ENCODE data around the gene DENND6B. TPM values are rescaled to one million over a fixed set of nuclear protein-coding genes. Genes with fewer than 3 reads are reported as not detected.

DENND6B gene
- total and polyA plus RNA-seq, 2 of the 13 experiments (the other 11 are each of a cell fraction or from before 2014, with no cell fraction given): 0.95 to 3.8 TPM

DNA sequence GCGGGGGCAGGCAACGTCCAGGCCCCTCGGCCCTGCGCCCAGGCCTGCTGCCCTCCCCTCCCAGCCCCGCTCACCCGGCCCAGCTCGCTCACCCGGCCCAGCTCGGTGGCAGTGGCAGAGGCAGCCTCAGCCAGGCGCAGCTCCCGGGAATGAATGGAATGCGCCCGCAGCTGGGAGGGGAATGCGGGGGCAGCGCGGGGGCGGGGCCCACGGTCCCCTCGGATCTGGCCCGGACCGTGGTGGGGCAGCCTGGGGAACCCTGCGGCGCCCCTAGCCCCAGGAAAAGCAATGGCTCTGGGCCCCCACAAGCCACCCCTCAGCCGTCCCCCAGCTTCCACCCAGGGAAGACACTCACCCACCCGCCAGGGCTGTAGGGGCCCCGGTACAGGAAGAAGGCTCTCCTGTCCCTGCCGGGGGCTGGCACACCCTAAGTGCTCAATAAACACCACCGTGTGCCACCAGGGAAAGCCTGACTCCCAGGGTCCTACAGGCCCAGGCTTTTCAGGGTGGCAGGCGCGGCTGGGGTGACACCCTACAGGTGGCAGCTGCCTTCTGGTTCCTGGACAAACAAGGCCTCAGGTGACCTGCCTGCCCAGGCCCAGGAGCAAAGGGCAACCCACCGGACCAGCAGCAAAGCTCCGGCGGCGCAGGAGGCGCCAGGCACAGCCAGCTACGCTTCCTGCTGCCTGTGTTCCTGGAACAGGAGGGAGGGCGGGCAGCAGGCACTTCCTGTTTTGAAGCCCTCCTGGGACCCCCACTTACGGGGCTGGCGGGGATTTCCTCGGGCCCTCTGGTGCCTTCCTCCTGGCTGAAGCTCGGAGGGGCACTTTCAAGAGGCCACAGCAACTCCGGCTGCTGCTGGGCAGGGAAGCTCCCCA lies 33.1 kb downstream of the DENND6B start:
- peak overlapping the region; percentile 79 for H3K4me2 ChIP-seq (ENCODE audit: low read depth, low read length)
- peak overlapping the region; percentile 94 for H3K27ac ChIP-seq (ENCODE audit: extremely low read length, insufficient read depth, low read length)
- intact Hi-C loops (cut with micrococcal nuclease; ENCODE audit: unreplicated experiment): loop anchor here (2.0 to 10.0 kb wide), 3 partner anchors 15 to 869 kb away; partner anchors contain the start of gene DENND6B
- H3K4me1 ChIP-seq (ENCODE audit: insufficient read depth, low read length): peaks cover 65% of the 10 kb centered on the region
- H3K27me3 ChIP-seq (ENCODE audit: control insufficient read depth in 1 of 2, insufficient read depth in 2 of 2, low read length in 2 of 2): no peaks in the 10 kb centered on the region
- H4K20me1 ChIP-seq (ENCODE audit: insufficient read depth, low read length): peaks cover 9% of the 10 kb centered on the region; the same call in 1 of the 2 replicates
- ChIA-PET POLR2A (interaction anchor here (0.7 to 4.8 kb wide), 25 partner anchors 11 to 353 kb away, joined by 3 to 126 read pairs (median 6); partner anchors contain the start of genes CHKB, DENND6B, HDAC10 and MAPK12), CTCF (ENCODE audit: low intra/inter-chr PET ratio, low total read pairs) (interaction anchor here (1.2 to 2.3 kb wide), 2 partner anchors 17 to 33 kb away, joined by 9 to 10 read pairs; partner anchors contain the start of gene DENND6B)
- H2AFZ ChIP-seq (ENCODE audit: low read length): no peak overlapping the region
- H3K79me2 ChIP-seq (ENCODE audit: insufficient read depth, low read length): peaks cover 69% of the 10 kb centered on the region
- WGBS (ENCODE audit: low lambda C conversion rate): no CpG with 5 or more reads among the region's 42 CpGs
- H3K4me3 ChIP-seq (replicated peaks in 1 of 3; ENCODE audit: insufficient read depth in 1 of 3, low read depth in 2 of 3, low read length in 3 of 3): peak overlapping the region; percentile 44 to 74 (median 73); a peak in 5 of 6 replicates
- DNase-seq (ENCODE audit: low spot score) (peak; percentile 87), ATAC-seq (peak; percentile 77), FAIRE-seq (peak; percentile 61)
- in situ Hi-C loops (cut with HindIII; ENCODE audit: extremely low pct_ligation_motif_present, low pct_unique_long_range_greater_than_20kb): no loop called here
- peaks cover 11 to 15% of the 10 kb centered on the region in 2 experiments; a peak in 4 of 5 replicates for H3K36me3 ChIP-seq (replicated peaks in 1 of 2; ENCODE audit: control insufficient read depth in 1 of 2, insufficient read depth in 2 of 2, low read length in 2 of 2)
- no peaks in the 10 kb centered on the region for H3K9me3 ChIP-seq (ENCODE audit: low read length)
- no TSS peak for BruUV-seq (replicated peaks)
- H3K9ac ChIP-seq (ENCODE audit: insufficient read depth, low read depth, low read length): peak overlapping the region; percentile 71
- TF ChIP-seq HNRNPK (IDR thresholded peaks at IDR 0.05; ENCODE audit: low read depth, low read length, poor library complexity, severe bottlenecking) (peak; percentile 86), SMAD1 (CRISPR knock-in tag; IDR thresholded peaks at IDR 0.05; ENCODE audit: borderline replicate concordance, low read depth) (no peak), HNF4A (CRISPR knock-in tag; IDR thresholded peaks at IDR 0.05) (peak; percentile 98), HES4 (CRISPR knock-in tag; IDR thresholded peaks at IDR 0.05; ENCODE audit: borderline replicate concordance) (no peak), KMT2B (CRISPR knock-in tag; IDR thresholded peaks at IDR 0.05) (peak; percentile 70), HNRNPL (IDR thresholded peaks at IDR 0.05; ENCODE audit: low read depth, low read length) (peak; percentile 100), ZNF225 (CRISPR knock-in tag; IDR thresholded peaks at IDR 0.05) (no peak), TBP (CRISPR knock-in tag; IDR thresholded peaks at IDR 0.05) (no peak), ZNF17 (CRISPR knock-in tag; IDR thresholded peaks at IDR 0.05) (no peak), ZC3H4 (CRISPR knock-in tag; IDR thresholded peaks at IDR 0.05; ENCODE audit: borderline replicate concordance) (no peak)
- TF ChIP-seq, protein P1, sequence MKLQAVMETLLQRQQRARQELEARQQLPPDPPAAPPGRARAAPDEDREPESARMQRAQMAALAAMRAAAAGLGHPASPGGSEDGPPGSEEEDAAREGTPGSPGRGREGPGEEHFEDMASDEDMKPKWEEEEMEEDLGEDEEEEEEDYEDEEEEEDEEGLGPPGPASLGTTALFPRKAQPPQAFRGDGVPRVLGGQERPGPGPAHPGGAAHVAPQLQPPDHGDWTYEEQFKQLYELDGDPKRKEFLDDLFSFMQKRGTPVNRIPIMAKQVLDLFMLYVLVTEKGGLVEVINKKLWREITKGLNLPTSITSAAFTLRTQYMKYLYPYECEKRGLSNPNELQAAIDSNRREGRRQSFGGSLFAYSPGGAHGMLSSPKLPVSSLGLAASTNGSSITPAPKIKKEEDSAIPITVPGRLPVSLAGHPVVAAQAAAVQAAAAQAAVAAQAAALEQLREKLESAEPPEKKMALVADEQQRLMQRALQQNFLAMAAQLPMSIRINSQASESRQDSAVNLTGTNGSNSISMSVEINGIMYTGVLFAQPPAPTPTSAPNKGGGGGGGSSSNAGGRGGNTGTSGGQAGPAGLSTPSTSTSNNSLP (IDR thresholded peaks at IDR 0.05; ENCODE audit: low read depth, low read length): no peak
- TF ChIP-seq, protein P2, sequence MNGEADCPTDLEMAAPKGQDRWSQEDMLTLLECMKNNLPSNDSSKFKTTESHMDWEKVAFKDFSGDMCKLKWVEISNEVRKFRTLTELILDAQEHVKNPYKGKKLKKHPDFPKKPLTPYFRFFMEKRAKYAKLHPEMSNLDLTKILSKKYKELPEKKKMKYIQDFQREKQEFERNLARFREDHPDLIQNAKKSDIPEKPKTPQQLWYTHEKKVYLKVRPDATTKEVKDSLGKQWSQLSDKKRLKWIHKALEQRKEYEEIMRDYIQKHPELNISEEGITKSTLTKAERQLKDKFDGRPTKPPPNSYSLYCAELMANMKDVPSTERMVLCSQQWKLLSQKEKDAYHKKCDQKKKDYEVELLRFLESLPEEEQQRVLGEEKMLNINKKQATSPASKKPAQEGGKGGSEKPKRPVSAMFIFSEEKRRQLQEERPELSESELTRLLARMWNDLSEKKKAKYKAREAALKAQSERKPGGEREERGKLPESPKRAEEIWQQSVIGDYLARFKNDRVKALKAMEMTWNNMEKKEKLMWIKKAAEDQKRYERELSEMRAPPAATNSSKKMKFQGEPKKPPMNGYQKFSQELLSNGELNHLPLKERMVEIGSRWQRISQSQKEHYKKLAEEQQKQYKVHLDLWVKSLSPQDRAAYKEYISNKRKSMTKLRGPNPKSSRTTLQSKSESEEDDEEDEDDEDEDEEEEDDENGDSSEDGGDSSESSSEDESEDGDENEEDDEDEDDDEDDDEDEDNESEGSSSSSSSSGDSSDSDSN (CRISPR knock-in tag; IDR thresholded peaks at IDR 0.05): peak; percentile 98
- TF ChIP-seq, protein P3, sequence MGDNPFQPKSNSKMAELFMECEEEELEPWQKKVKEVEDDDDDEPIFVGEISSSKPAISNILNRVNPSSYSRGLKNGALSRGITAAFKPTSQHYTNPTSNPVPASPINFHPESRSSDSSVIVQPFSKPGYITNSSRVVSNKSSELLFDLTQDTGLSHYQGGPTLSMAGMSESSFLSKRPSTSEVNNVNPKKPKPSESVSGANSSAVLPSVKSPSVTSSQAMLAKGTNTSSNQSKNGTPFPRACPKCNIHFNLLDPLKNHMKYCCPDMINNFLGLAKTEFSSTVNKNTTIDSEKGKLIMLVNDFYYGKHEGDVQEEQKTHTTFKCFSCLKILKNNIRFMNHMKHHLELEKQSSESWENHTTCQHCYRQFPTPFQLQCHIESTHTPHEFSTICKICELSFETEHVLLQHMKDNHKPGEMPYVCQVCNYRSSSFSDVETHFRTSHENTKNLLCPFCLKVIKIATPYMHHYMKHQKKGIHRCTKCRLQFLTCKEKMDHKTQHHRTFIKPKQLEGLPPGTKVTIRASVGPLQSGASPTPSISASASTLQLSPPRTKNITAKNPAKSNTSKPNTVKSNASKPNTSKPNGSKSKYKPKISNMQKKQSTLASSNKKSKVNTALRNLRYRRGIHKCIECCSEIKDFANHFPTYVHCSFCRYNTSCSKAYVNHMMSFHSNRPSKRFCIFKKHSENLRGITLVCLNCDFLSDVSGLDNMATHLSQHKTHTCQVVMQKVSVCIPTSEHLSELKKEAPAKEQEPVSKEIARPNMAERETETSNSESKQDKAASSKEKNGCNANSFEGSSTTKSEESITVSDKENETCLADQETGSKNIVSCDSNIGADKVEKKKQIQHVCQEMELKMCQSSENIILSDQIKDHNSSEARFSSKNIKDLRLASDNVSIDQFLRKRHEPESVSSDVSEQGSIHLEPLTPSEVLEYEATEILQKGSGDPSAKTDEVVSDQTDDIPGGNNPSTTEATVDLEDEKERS (CRISPR knock-in tag; IDR thresholded peaks at IDR 0.05): peak; percentile 78; the same call in 1 of the 2 replicates
- TF ChIP-seq, protein P4, sequence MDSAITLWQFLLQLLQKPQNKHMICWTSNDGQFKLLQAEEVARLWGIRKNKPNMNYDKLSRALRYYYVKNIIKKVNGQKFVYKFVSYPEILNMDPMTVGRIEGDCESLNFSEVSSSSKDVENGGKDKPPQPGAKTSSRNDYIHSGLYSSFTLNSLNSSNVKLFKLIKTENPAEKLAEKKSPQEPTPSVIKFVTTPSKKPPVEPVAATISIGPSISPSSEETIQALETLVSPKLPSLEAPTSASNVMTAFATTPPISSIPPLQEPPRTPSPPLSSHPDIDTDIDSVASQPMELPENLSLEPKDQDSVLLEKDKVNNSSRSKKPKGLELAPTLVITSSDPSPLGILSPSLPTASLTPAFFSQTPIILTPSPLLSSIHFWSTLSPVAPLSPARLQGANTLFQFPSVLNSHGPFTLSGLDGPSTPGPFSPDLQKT (CRISPR knock-in tag; IDR thresholded peaks at IDR 0.05; ENCODE audit: borderline replicate concordance): no peak

Data from HepG2 (cell line).